Measurements from ENCODE around the gene TKT. TPM values are rescaled to one million over a fixed set of nuclear protein-coding genes. Genes with fewer than 3 reads are reported as not detected.

Gene TKT
- total and polyA plus RNA-seq, 2 of the 8 experiments (the other 6 are each of a cell fraction or from before 2014, with no cell fraction given): 418 to 986 TPM

DNA sequence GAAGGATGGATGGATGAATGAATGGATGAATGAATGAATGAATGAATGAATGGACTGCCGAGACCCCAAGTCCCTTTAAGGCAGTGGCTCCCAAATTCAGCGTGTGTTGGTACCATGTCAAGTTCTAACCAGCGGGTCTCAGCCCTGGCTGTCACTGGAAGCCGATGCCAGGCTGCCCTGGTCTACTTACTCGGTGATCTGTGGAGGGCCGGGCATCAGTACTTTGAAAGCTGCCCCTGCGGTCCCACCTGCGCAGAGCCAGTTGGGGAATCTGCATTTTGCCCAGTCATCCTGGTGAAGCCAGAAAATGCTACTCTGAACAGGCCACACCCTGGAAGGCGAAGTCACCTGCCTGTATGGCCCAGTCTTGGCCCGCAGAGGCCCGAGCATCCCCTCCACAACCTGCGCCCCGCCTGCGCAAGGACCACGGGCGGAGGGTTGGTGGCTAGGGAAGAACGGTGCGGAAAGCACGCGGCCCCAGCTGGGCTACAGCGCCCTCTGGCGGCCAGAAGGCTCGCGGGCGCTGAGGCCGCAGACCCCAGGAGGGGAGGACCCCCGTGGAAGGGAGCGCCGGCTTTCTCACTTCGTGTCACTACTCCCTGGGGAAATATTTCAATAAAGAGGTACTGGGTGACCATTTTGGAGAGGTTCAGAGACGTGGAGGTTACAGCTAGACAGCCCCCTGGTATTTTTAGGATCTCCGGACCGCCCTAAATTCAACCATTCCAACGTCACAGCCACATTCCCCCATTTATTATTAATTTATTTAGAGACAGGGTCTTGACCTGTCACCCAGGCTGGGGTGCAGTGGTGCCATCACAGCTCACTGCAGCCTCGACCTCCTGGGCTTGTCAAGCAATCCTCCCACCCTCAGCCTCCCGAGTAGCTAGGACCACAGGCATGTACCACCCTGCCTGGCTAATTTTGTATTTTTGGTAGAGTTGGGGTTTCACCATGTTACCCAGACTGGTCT lies 59.9 kb downstream of the TKT start (continued):
- TF ChIP-seq, protein P1, sequence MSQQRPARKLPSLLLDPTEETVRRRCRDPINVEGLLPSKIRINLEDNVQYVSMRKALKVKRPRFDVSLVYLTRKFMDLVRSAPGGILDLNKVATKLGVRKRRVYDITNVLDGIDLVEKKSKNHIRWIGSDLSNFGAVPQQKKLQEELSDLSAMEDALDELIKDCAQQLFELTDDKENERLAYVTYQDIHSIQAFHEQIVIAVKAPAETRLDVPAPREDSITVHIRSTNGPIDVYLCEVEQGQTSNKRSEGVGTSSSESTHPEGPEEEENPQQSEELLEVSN (IDR thresholded peaks at IDR 0.05): peak; percentile 87
- TF ChIP-seq ZNF274 (IDR thresholded peaks at IDR 0.05; ENCODE audit: borderline replicate concordance, extremely low read depth, low read length) (no peak), BCL11A (IDR thresholded peaks at IDR 0.05; ENCODE audit: low read depth in 2 of 2, low read length in 2 of 2) (no peak), CBX5 (IDR thresholded peaks at IDR 0.05; ENCODE audit: low read depth, low read length) (no peak), SUZ12 (IDR thresholded peaks at IDR 0.05; ENCODE audit: low read length) (no peak), CBX8 (IDR thresholded peaks at IDR 0.05; ENCODE audit: borderline replicate concordance, low read depth, low read length) (no peak), BRCA1 (IDR thresholded peaks at IDR 0.05; ENCODE audit: low read depth, low read length) (no peak), CEBPB (IDR thresholded peaks at IDR 0.05; ENCODE audit: low read depth, low read length) (no peak), SIN3A (conservative IDR thresholded peaks at IDR 0.05 in 1 of 2, IDR thresholded peaks at IDR 0.05 in 1 of 2; ENCODE audit: low read depth in 1 of 2, low read length in 2 of 2) (peak in 1 of 2 experiments; percentile 74; a peak in 2 of 4 replicates), YY1 (IDR thresholded peaks at IDR 0.05; ENCODE audit: low read depth, low read length) (no peak), TEAD4 (IDR thresholded peaks at IDR 0.05; ENCODE audit: low read depth, low read length) (no peak), RNF2 (IDR thresholded peaks at IDR 0.05; ENCODE audit: borderline replicate concordance, low read depth, low read length, missing control alignments, poor library complexity, severe bottlenecking) (no peak), CREB1 (IDR thresholded peaks at IDR 0.05) (0 out of 2 replicates have a peak, but pooled peaks have one; percentile 36), CHD1 (IDR thresholded peaks at IDR 0.05; ENCODE audit: low read depth, low read length) (no peak), RBBP5 (IDR thresholded peaks at IDR 0.05; ENCODE audit: borderline replicate concordance, low read depth, low read length) (no peak), SRF (IDR thresholded peaks at IDR 0.05; ENCODE audit: low read depth, low read length) (no peak), HDAC6 (IDR thresholded peaks at IDR 0.05; ENCODE audit: low read depth, low read length) (no peak), POLR2AphosphoS5 (IDR thresholded peaks at IDR 0.05; ENCODE audit: low read depth, low read length) (no peak), TAF7 (optimal IDR thresholded peaks at IDR 0.05; ENCODE audit: borderline replicate concordance, low read depth, low read length) (no peak), POLR2A (IDR thresholded peaks at IDR 0.05; ENCODE audit: control extremely low read depth in 1 of 2, low read depth in 2 of 2, low read length in 2 of 2) (no peak), CTBP2 (IDR thresholded peaks at IDR 0.05; ENCODE audit: borderline replicate concordance, insufficient read depth, insufficient read length, low read length) (no peak)
- TF ChIP-seq, protein P2, sequence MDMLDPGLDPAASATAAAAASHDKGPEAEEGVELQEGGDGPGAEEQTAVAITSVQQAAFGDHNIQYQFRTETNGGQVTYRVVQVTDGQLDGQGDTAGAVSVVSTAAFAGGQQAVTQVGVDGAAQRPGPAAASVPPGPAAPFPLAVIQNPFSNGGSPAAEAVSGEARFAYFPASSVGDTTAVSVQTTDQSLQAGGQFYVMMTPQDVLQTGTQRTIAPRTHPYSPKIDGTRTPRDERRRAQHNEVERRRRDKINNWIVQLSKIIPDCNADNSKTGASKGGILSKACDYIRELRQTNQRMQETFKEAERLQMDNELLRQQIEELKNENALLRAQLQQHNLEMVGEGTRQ (IDR thresholded peaks at IDR 0.05; ENCODE audit: low read length): peak; percentile 21; the same call in 1 of the 2 replicates

All from H1 (cell line).